Neuronal stem cell (in vitro differentiated cells): ENCODE results near the gene TMEM45A.

ENCODE experiments used
- DNase-seq: peaks from one replicate; pipeline ENCODE4 v3.0.0-alpha.2; 2013; ENCODE audit warnings: low spot score
- H2AFZ ChIP-seq: one replicate; pipeline ENCODE4 v1.6.1; 2013; ENCODE audit warnings: mild to moderate bottlenecking, low read length, inconsistent platforms
- H2AK5ac ChIP-seq: 2 replicates; pipeline ENCODE4 v1.6.1; 2013; ENCODE audit warnings: low read depth, mild to moderate bottlenecking, inconsistent platforms, low read length, moderate library complexity, mixed read lengths
- H2BK120ac ChIP-seq: 2 replicates; pipeline ENCODE4 v1.6.1; 2013; ENCODE audit warnings: low read depth, mild to moderate bottlenecking, inconsistent platforms, low read length, moderate library complexity, mixed read lengths
- H2BK12ac ChIP-seq: one replicate; pipeline ENCODE4 v1.6.1; 2013; ENCODE audit warnings: low read length, inconsistent platforms
- H2BK15ac ChIP-seq: 2 replicates; pipeline ENCODE4 v1.6.1; 2013; ENCODE audit warnings: mild to moderate bottlenecking, low read length, inconsistent platforms, mixed read lengths
- H2BK5ac ChIP-seq: one replicate; pipeline ENCODE4 v1.6.1; 2013; ENCODE audit warnings: inconsistent platforms, mild to moderate bottlenecking, low read length, moderate library complexity
- H3K14ac ChIP-seq: one replicate; pipeline ENCODE4 v1.6.1; 2013; ENCODE audit warnings: low read length, inconsistent platforms
- H3K18ac ChIP-seq: 2 replicates; pipeline ENCODE4 v1.6.1; 2013; ENCODE audit warnings: low read length, inconsistent platforms
- H3K23ac ChIP-seq: 2 replicates; pipeline ENCODE4 v1.6.1; 2013; ENCODE audit warnings: low read depth, mild to moderate bottlenecking, mixed read lengths, low read length, inconsistent platforms; ENCODE audit not compliant: poor library complexity
- H3K27ac ChIP-seq: replicated peaks from 3 replicates; pipeline ENCODE4 v1.5.1; 2013; ENCODE audit warnings: low read length, inconsistent platforms
- H3K27me3 ChIP-seq, 3 experiments: 2 replicates each; pipeline ENCODE4 v1.6.1; 2013; ENCODE audit warnings: low read length in 3 of 3, mild to moderate bottlenecking in 2 of 3, inconsistent platforms in 1 of 3, low read depth in 1 of 3, mixed read lengths in 1 of 3, moderate library complexity in 1 of 3; ENCODE audit not compliant: control insufficient read depth in 3 of 3, insufficient read depth in 3 of 3
- H3K36me3 ChIP-seq, 2 donors: replicated peaks in 1 of 2; 2 replicates each; pipeline ENCODE4 v1.6.1; 2013; ENCODE audit warnings: low read length in 2 of 2; ENCODE audit not compliant: control insufficient read depth in 2 of 2, insufficient read depth in 2 of 2
- H3K4ac ChIP-seq: 2 replicates; pipeline ENCODE4 v1.6.1; 2013; ENCODE audit warnings: inconsistent platforms, mild to moderate bottlenecking, low read length, moderate library complexity
- H3K4me1 ChIP-seq, 2 donors: 1 replicate in 1 of 2; 2 replicates in 1 of 2; pipeline ENCODE4 v1.6.1; 2013; ENCODE audit warnings: low read length in 2 of 2, low read depth in 1 of 2; ENCODE audit not compliant: control insufficient read depth in 2 of 2, insufficient read depth in 1 of 2
- H3K4me2 ChIP-seq: one replicate; pipeline ENCODE4 v1.6.1; 2013; ENCODE audit warnings: mild to moderate bottlenecking, low read length, inconsistent platforms; ENCODE audit not compliant: insufficient read depth, poor library complexity, severe bottlenecking
- H3K4me3 ChIP-seq, 2 donors: 2 replicates each; pipeline ENCODE4 v1.5.1; 2013; ENCODE audit warnings: low read length in 2 of 2, mild to moderate bottlenecking in 2 of 2, inconsistent platforms in 1 of 2, moderate library complexity in 1 of 2
- H3K79me1 ChIP-seq: one replicate; pipeline ENCODE4 v1.6.1; 2013; ENCODE audit warnings: low read depth, mild to moderate bottlenecking, inconsistent platforms, low read length, moderate library complexity
- H3K9ac ChIP-seq: one replicate; pipeline ENCODE4 v1.6.1; 2013; ENCODE audit warnings: mild to moderate bottlenecking, low read depth, low read length, inconsistent platforms; ENCODE audit not compliant: poor library complexity
- H3K9me3 ChIP-seq, 2 donors: replicated peaks in 1 of 2; 2 replicates each; pipeline versions ENCODE3 to v1.6.1; 2013; ENCODE audit warnings: low read length in 2 of 2, mild to moderate bottlenecking in 2 of 2, inconsistent platforms in 1 of 2, low read depth in 1 of 2, mixed read lengths in 1 of 2, moderate library complexity in 1 of 2; ENCODE audit not compliant: control insufficient read depth in 2 of 2, insufficient read depth in 1 of 2
- H4K8ac ChIP-seq: one replicate; pipeline ENCODE4 v1.6.1; 2013; ENCODE audit warnings: low read depth, mild to moderate bottlenecking, inconsistent platforms, low read length, moderate library complexity
- H4K91ac ChIP-seq: one replicate; pipeline ENCODE4 v1.6.1; 2013; ENCODE audit warnings: low read length, low read depth, mild to moderate bottlenecking, inconsistent platforms; ENCODE audit not compliant: poor library complexity
- WGBS, 2 donors: extraction: QIAGEN DNeasy Blood & Tissue Kit; methylation state at CpG; one replicate each; pipeline ENCODE4 v1.1.7; 2013; ENCODE audit warnings: missing lambda C conversion rate in 2 of 2, mixed read lengths in 1 of 2; ENCODE audit not compliant: insufficient read length in 2 of 2, insufficient replicate concordance in 1 of 2; ENCODE audit errors: extremely low coverage in 2 of 2; 5-methylcytosine and 5-hydroxymethylcytosine counted together

TMEM45A gene

GRCh38 chr3:100613721-100614390 lies 121.4 kb downstream of the TMEM45A start:
- H2AK5ac ChIP-seq = no peak overlapping the region
- no peaks in the 10 kb centered on the region for H3K79me1 ChIP-seq
- no peak overlapping the region for H3K14ac ChIP-seq
- no peak overlapping the region for H2BK12ac ChIP-seq
- H2BK15ac ChIP-seq = no peak overlapping the region
- H3K9me3 ChIP-seq = no peaks in the 10 kb centered on the region
- H4K8ac ChIP-seq = no peak overlapping the region
- H3K9ac ChIP-seq = no peak overlapping the region
- H3K18ac ChIP-seq = no peak overlapping the region
- H3K4me2 ChIP-seq = no peak overlapping the region
- H4K91ac ChIP-seq = no peak overlapping the region
- H3K4me1 ChIP-seq = peaks cover 0 to 12% of the 10 kb centered on the region in 2 donors
- no peaks in the 10 kb centered on the region for H3K27me3 ChIP-seq
- H2BK5ac ChIP-seq = no peak overlapping the region
- H2BK120ac ChIP-seq = no peak overlapping the region
- no peak overlapping the region for H3K27ac ChIP-seq
- no peak for DNase-seq
- H3K36me3 ChIP-seq = no peaks in the 10 kb centered on the region
- H3K4me3 ChIP-seq = no peak overlapping the region
- no peak overlapping the region for H2AFZ ChIP-seq
- no peak overlapping the region for H3K23ac ChIP-seq
- H3K4ac ChIP-seq = no peak overlapping the region
- WGBS, 2 donors = no CpG with 5 or more reads among the region's 4 CpGs

- Histone ChIP-seq H3K79me1 (no peaks in the 10 kb centered on the region), H3K9me3 (no peaks in the 10 kb centered on the region), H2AK5ac (no peak overlapping the region), H3K4me3 (no peak overlapping the region), H3K14ac (no peak overlapping the region), H2AFZ (no peak overlapping the region), H2BK120ac (no peak overlapping the region), H2BK5ac (no peak overlapping the region), H2BK12ac (no peak overlapping the region), H3K4me2 (no peak overlapping the region), H3K23ac (no peak overlapping the region), H4K91ac (no peak overlapping the region), H3K18ac (no peak overlapping the region), H3K4me1 (peaks cover 0 to 6% of the 10 kb centered on the region in 2 donors), H3K36me3 (no peaks in the 10 kb centered on the region), H3K27ac (no peak overlapping the region), H3K27me3 (no peaks in the 10 kb centered on the region), H4K8ac (no peak overlapping the region), H3K4ac (no peak overlapping the region), H2BK15ac (no peak overlapping the region), H3K9ac (no peak overlapping the region)
- no peak for DNase-seq
Measured at GRCh38 chr3:100614941-100615340, 122.5 kb downstream of the TMEM45A start.

GRCh38 chr3:100615684-100616083 lies 123.3 kb downstream of the TMEM45A start:
- H3K79me1 ChIP-seq = no peaks in the 10 kb centered on the region
- H3K18ac ChIP-seq = no peak overlapping the region
- H3K14ac ChIP-seq = no peak overlapping the region
- no peak overlapping the region for H2AFZ ChIP-seq
- no peak overlapping the region for H2BK5ac ChIP-seq
- H3K27ac ChIP-seq = no peak overlapping the region
- H2BK120ac ChIP-seq = no peak overlapping the region
- no peak overlapping the region for H3K23ac ChIP-seq
- H3K9me3 ChIP-seq = no peaks in the 10 kb centered on the region
- no peak overlapping the region for H3K4me2 ChIP-seq
- no peaks in the 10 kb centered on the region for H3K27me3 ChIP-seq
- no peak overlapping the region for H4K91ac ChIP-seq
- no peak overlapping the region for H3K9ac ChIP-seq
- H3K4ac ChIP-seq = no peak overlapping the region
- H4K8ac ChIP-seq = no peak overlapping the region
- peaks cover 0 to 1% of the 10 kb centered on the region in 2 donors for H3K4me1 ChIP-seq
- H3K4me3 ChIP-seq = no peak overlapping the region
- H2AK5ac ChIP-seq = no peak overlapping the region
- no peaks in the 10 kb centered on the region for H3K36me3 ChIP-seq
- H2BK12ac ChIP-seq = no peak overlapping the region
- no peak for DNase-seq
- H2BK15ac ChIP-seq = no peak overlapping the region

DNA sequence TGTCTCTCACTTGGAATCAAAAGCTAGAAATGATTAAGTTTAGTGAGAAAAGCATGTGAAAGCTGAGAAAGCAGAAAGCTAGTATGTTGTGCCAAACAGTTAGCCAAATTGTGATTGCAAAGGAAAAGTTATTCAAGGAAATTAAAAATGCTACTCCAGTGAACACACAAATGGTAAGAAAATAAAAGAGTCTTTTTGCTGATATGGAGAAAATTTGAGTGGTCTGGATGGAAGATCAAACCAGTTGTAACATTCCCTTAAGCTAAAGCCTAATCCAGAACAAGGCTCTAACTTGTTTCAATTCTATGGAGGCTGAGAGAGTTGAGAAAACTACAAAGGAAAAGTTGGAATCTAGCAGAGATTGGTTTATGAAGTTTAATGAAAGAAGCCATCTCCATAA lies 128.8 kb downstream of the TMEM45A start:
- H3K4me1 ChIP-seq = no peaks in the 10 kb centered on the region
- no peak overlapping the region for H2AK5ac ChIP-seq
- no peaks in the 10 kb centered on the region for H3K27me3 ChIP-seq
- no peak overlapping the region for H3K23ac ChIP-seq
- H2AFZ ChIP-seq = no peak overlapping the region
- H2BK120ac ChIP-seq = no peak overlapping the region
- no peak overlapping the region for H4K8ac ChIP-seq
- H2BK12ac ChIP-seq = no peak overlapping the region
- no peak overlapping the region for H3K18ac ChIP-seq
- no peak overlapping the region for H3K4me3 ChIP-seq
- H4K91ac ChIP-seq = no peak overlapping the region
- no peak overlapping the region for H3K4ac ChIP-seq
- no peak overlapping the region for H2BK15ac ChIP-seq
- H3K14ac ChIP-seq = no peak overlapping the region
- H3K9ac ChIP-seq = no peak overlapping the region
- H3K27ac ChIP-seq = no peak overlapping the region
- H3K79me1 ChIP-seq = no peaks in the 10 kb centered on the region
- DNase-seq = no peak
- no peak overlapping the region for H3K4me2 ChIP-seq
- H2BK5ac ChIP-seq = no peak overlapping the region
- H3K9me3 ChIP-seq = no peaks in the 10 kb centered on the region
- H3K36me3 ChIP-seq = no peaks in the 10 kb centered on the region
